K562 (cell line): ENCODE results near the gene SIPA1L2. TPM values are rescaled to one million over a fixed set of nuclear protein-coding genes. Genes with fewer than 3 reads are reported as not detected.
A peak's percentile ranks its signal among the peaks of the same experiment; 100 is the strongest.

Experiments
- ATAC-seq: fragments of 200-7000 bp; cut with Tn5 transposase; 3 replicates; pipeline ENCODE4 v1.9.1; 2020; ENCODE audit warnings: moderate library complexity
- BruUV-seq: library from RNA; stranded (reverse); fragments of 400-500 nt; replicated peaks from 2 replicates; lab custom pipeline; 2021; lab: Mats Ljungman, UMichigan
- CTCF ChIA-PET: fragments of 300-600 bp; formaldehyde crosslinking; extraction: SDS; loops from one replicate; lab custom pipeline; 2021; ENCODE audit warnings: low intra/inter-chr PET ratio; lab: Yijun Ruan, JAX
- POLR2A ChIA-PET: fragments of 300-600, 350-650 bp; sonication (Branson Sonifier 250); formaldehyde crosslinking; extraction: SDS; loops from one replicate; lab custom pipeline; 2021; ENCODE audit warnings: antibody characterized with exemption, inconsistent platforms; lab: Yijun Ruan, JAX
- DNase-seq, 4 experiments: peaks; one replicate each; pipeline versions ENCODE4 v3.0.0 to v3.0.0-alpha.2; 2011 to 2018; ENCODE audit warnings: low spot score in 3 of 4, mixed read lengths in 3 of 4; ENCODE audit errors: extremely low read depth in 1 of 4
- FAIRE-seq: peaks from 2 replicates; lab custom pipeline; 2011; peaks lifted over from hg19 to GRCh38; lab: Jason Lieb, UNC
- H2AFZ ChIP-seq: 2 replicates; pipeline ENCODE4 v1.6.0; 2011; ENCODE audit warnings: low read depth, low read length, control low read depth, inconsistent platforms
- H3K27ac ChIP-seq: fragments of 200-600 bp; 3 replicates; pipeline ENCODE4 v1.8.0; 2011; ENCODE audit warnings: low read depth, mild to moderate bottlenecking, control low read depth, inconsistent platforms, low read length, moderate library complexity, mixed read lengths; ENCODE audit errors: extremely low read depth
- H3K27me3 ChIP-seq, 2 experiments: fragments of 300-600 bp in 1 of 2; 2 replicates in 1 of 2; 3 replicates in 1 of 2; pipeline versions ENCODE4 v1.6.0 to v1.8.0; 2011; ENCODE audit warnings: inconsistent platforms in 2 of 2, low read length in 2 of 2, mild to moderate bottlenecking in 1 of 2, mixed read lengths in 1 of 2, moderate library complexity in 1 of 2; ENCODE audit not compliant: control insufficient read depth in 2 of 2, insufficient read depth in 2 of 2
- H3K36me3 ChIP-seq: fragments of 300-600 bp; 3 replicates; pipeline ENCODE4 v1.8.0; 2011; ENCODE audit warnings: mild to moderate bottlenecking, low read length, inconsistent platforms; ENCODE audit not compliant: control insufficient read depth, insufficient read depth
- H3K4me1 ChIP-seq, 2 experiments: fragments of 200-600 bp in 1 of 2; replicated peaks in 1 of 2; 2 replicates in 1 of 2; 3 replicates in 1 of 2; pipeline versions ENCODE4 v1.5.1 to v1.8.0; 2011; ENCODE audit warnings: inconsistent platforms in 2 of 2, low read length in 2 of 2, mild to moderate bottlenecking in 1 of 2, mixed read lengths in 1 of 2, moderate library complexity in 1 of 2; ENCODE audit not compliant: control insufficient read depth in 2 of 2, insufficient read depth in 2 of 2
- H3K4me2 ChIP-seq: 2 replicates; pipeline ENCODE4 v1.6.1; 2011; ENCODE audit warnings: low read length, control low read depth, inconsistent platforms, mixed read lengths; ENCODE audit not compliant: insufficient read depth
- H3K4me3 ChIP-seq: fragments of 200-600 bp; sonication (generic), shearing (Covaris generic); 2 replicates; pipeline ENCODE4 v1.5.1; 2016; ENCODE audit warnings: control low read depth, inconsistent platforms
- H3K79me2 ChIP-seq: fragments of 200-600 bp; 3 replicates; pipeline ENCODE4 v1.8.0; 2011; ENCODE audit warnings: low read length, inconsistent platforms; ENCODE audit not compliant: control insufficient read depth, insufficient read depth
- H3K9ac ChIP-seq, 2 experiments: 2 replicates each; pipeline versions ENCODE4 v1.6.0 to v1.6.1; 2011; ENCODE audit warnings: low read depth in 2 of 2, low read length in 2 of 2, control low read depth in 1 of 2, inconsistent platforms in 1 of 2, mild to moderate bottlenecking in 1 of 2, mixed read lengths in 1 of 2; ENCODE audit not compliant: insufficient read depth in 1 of 2
- H3K9me1 ChIP-seq: one replicate; pipeline ENCODE4 v1.6.0; 2011; ENCODE audit warnings: inconsistent platforms, mild to moderate bottlenecking, low read length, moderate library complexity; ENCODE audit not compliant: control insufficient read depth, insufficient read depth
- H3K9me3 ChIP-seq: replicated peaks from 2 replicates; pipeline ENCODE4 v1.5.1; 2011; ENCODE audit warnings: low read depth, low read length, inconsistent platforms; ENCODE audit not compliant: control insufficient read depth, insufficient read depth
- H4K20me1 ChIP-seq: replicated peaks from 2 replicates; pipeline ENCODE4 v1.6.1; 2011; ENCODE audit warnings: low read length, inconsistent platforms, mixed read lengths; ENCODE audit not compliant: control insufficient read depth, insufficient read depth
- ARHGAP35 ChIP-seq: fragments of 450-650 bp; IDR thresholded peaks from 2 replicates; pipeline ENCODE4 v1.6.1; 2018; ENCODE audit not compliant: partially characterized antibody
- ATF1 ChIP-seq, 2 experiments: fragments of 450-650 bp in 1 of 2; IDR thresholded peaks; 2 replicates each; pipeline ENCODE4 v1.6.1; 2016; ENCODE audit warnings: missing compliant biosample characterization in 1 of 2, missing genetic modification characterization in 1 of 2
- CBFA2T3 ChIP-seq: fragments of 450-650 bp; IDR thresholded peaks from 2 replicates; pipeline ENCODE4 v1.6.1; 2017
- HLTF ChIP-seq: fragments of 450-650 bp; IDR thresholded peaks from 2 replicates; pipeline ENCODE4 v1.6.1; 2016
- MITF ChIP-seq: IDR thresholded peaks from 2 replicates; pipeline ENCODE4 v1.6.1; 2014; ENCODE audit warnings: antibody characterized with exemption
- PCBP1 ChIP-seq: fragments of 200-400 bp; formaldehyde crosslinking; IDR thresholded peaks from 2 replicates; pipeline ENCODE4 v1.6.1; 2018; ENCODE audit warnings: mild to moderate bottlenecking, low read depth, low read length; ENCODE audit not compliant: poor library complexity, severe bottlenecking
- SNIP1 ChIP-seq: fragments of 450-650 bp; IDR thresholded peaks from 2 replicates; pipeline ENCODE4 v1.7.1; 2017; ENCODE audit warnings: low read depth, mild to moderate bottlenecking
- SRSF3 ChIP-seq: fragments of 200-400 bp; formaldehyde crosslinking; IDR thresholded peaks from 2 replicates; pipeline ENCODE4 v1.6.1; 2016; ENCODE audit warnings: mild to moderate bottlenecking, low read length, moderate library complexity; ENCODE audit not compliant: insufficient read depth
- U2AF1 ChIP-seq: fragments of 200-400 bp; formaldehyde crosslinking; optimal IDR thresholded peaks from 2 replicates; pipeline ENCODE3; 2017; ENCODE audit warnings: mild to moderate bottlenecking, low read depth, low read length, moderate library complexity
- ZFP30 ChIP-seq: fragments of 250-450 bp; sonication (Bioruptor Pico); IDR thresholded peaks from 2 replicates; pipeline ENCODE4 v1.8.0; 2022; ENCODE audit warnings: moderate library complexity, mild to moderate bottlenecking, inconsistent platforms, borderline replicate concordance
- ZNF263 ChIP-seq: sonication (generic); formaldehyde crosslinking; IDR thresholded peaks from 2 replicates; pipeline ENCODE4 v1.8.0; 2022; ENCODE audit warnings: mild to moderate bottlenecking, missing genetic modification reagents, borderline replicate concordance
- ZNF431 ChIP-seq: sonication (generic); formaldehyde crosslinking; IDR thresholded peaks from 2 replicates; pipeline ENCODE4 v1.8.0; 2022; ENCODE audit warnings: mild to moderate bottlenecking, missing genetic modification reagents
- ZNF75A ChIP-seq: fragments of 450-650 bp; formaldehyde crosslinking; IDR thresholded peaks from 2 replicates; pipeline ENCODE4 v1.4.0; 2020; ENCODE audit warnings: mild to moderate bottlenecking
- ZNF780A ChIP-seq: fragments of 250-450 bp; sonication (Bioruptor Pico); IDR thresholded peaks from 2 replicates; pipeline ENCODE4 v1.5.0; 2021; ENCODE audit warnings: mild to moderate bottlenecking
- ZZZ3 ChIP-seq: fragments of 450-650 bp; IDR thresholded peaks from 2 replicates; pipeline ENCODE4 v1.6.1; 2016; ENCODE audit warnings: antibody characterized with exemption, mild to moderate bottlenecking, moderate library complexity
- WGBS: fragments of 100-300 bp; shearing (Covaris generic); methylation state at CpG from one replicate; pipeline ENCODE4 v1.1.6; 2016; ENCODE audit warnings: low coverage, mixed read lengths; ENCODE audit not compliant: insufficient coverage; ENCODE audit errors: missing lambda C conversion rate; 5-methylcytosine and 5-hydroxymethylcytosine counted together
- in situ Hi-C: fragments of 300-500 bp; cut with MboI; formaldehyde crosslinking; loops from 4 replicates; pipeline ENCODE4 v1.15.0; 2018; ENCODE audit warnings: inconsistent platforms, mixed read lengths
- intact Hi-C: fragments of 100-400 bp; cut with micrococcal nuclease; formaldehyde crosslinking; loops from 2 replicates; pipeline ENCODE4 v1.14.2; 2022
- polyA plus RNA-seq, 8 experiments: library from polyadenylated mRNA; depleted of rRNA in 4 of 8; stranded (reverse) in 5 of 8; unstranded in 3 of 8; fragments of >200 nt; fragmentation: Nextera tagmentation in 2 of 8; fragmentation: Illumina TruSeq in 1 of 8; extraction: Ambion mirVana in 2 of 8; extraction: Trizol in 1 of 8; gene quantifications; 2 replicates each; pipeline versions ENCODE4 v1.2.1 to v1.2.3, GENCODE V29; 2011 to 2014; ENCODE audit warnings: inconsistent platforms in 1 of 8, missing spikeins in 1 of 8
- total RNA-seq, 7 experiments: library from RNA; depleted of rRNA in 6 of 7; stranded (reverse); fragments of >200 nt in 6 of 7; fragmentation: Illumina TruSeq in 2 of 7; extraction: Trizol in 2 of 7; gene quantifications; 2 replicates each; pipeline versions ENCODE4 v1.2.1 to v1.2.3, GENCODE V29; 2011 to 2021; ENCODE audit warnings: low replicate concordance in 1 of 7
- TF ChIP-seq, protein P1 (sequence below), 2 experiments: fragments of 450-650 bp; conservative IDR thresholded peaks; 2 replicates each; pipeline ENCODE4 v1.6.1; 2017; ENCODE audit warnings: mild to moderate bottlenecking in 2 of 2, moderate library complexity in 2 of 2

The SIPA1L2 gene
- total and polyA plus RNA-seq, 9 of the 15 experiments (the other 6 are each of a cell fraction or from before 2014, with no cell fraction given) = 0.04 to 0.22 (median 0.06) TPM; not detected in 5

DNA sequence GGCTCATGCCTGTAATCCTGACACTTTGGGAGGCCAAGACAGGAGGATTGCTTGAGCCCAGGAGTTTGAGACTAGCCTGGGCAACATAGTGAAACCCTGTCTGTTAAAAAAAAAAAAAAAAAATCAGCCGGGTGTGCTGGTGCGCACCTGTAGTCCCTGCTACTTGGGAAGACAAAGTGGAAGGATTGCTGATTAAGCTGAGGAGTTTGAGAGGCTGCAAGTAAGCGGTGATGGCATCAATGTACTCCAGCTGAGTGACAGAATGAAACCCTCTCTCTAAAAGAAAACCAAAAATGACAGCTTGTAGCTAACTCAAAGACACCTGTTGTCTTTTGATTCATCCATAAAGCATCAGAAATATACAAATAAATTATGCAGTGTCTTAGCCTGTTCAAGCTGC, 31.8 kb downstream of the SIPA1L2 start (continued):
- TF ChIP-seq, protein P1, sequence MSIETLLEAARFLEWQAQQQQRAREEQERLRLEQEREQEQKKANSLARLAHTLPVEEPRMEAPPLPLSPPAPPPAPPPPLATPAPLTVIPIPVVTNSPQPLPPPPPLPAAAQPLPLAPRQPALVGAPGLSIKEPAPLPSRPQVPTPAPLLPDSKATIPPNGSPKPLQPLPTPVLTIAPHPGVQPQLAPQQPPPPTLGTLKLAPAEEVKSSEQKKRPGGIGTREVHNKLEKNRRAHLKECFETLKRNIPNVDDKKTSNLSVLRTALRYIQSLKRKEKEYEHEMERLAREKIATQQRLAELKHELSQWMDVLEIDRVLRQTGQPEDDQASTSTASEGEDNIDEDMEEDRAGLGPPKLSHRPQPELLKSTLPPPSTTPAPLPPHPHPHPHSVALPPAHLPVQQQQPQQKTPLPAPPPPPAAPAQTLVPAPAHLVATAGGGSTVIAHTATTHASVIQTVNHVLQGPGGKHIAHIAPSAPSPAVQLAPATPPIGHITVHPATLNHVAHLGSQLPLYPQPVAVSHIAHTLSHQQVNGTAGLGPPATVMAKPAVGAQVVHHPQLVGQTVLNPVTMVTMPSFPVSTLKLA (conservative IDR thresholded peaks at IDR 0.05) = no peak
- no peak for TF ChIP-seq SRSF3
- TF ChIP-seq ARHGAP35 = no peak
- TF ChIP-seq ZNF263 (CRISPR knock-in tag) = no peak
- no peak for TF ChIP-seq ATF1 (CRISPR knock-in tag; IDR thresholded peaks at IDR 0.05)
- no peak for TF ChIP-seq ATF1 (tag; IDR thresholded peaks at IDR 0.05)
- TF ChIP-seq ZFP30 (CRISPR knock-in tag) = no peak
- TF ChIP-seq U2AF1 = no peak

DNA sequence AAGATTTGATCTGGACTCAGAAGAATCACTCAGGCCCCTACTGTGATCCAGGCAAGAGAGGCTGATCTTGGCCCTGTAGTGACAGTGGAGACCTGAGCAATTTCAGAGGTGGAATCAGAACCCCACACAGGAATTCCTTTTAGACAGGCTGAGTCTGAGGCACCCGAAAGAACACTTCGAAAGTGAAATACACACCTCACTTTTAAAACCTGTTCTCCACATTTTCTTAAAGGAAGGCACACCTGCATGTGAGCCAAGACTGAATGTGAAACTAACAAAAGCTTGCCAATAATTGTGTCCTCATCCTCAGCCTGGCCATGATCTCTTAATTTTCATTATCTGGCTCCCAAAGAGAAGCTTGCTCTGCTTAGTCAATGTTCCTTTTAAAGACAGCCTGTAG, 32.2 kb downstream of the SIPA1L2 start:
- ATAC-seq (no peak), DNase-seq (no peak), FAIRE-seq (peak; percentile 26)
- Histone ChIP-seq H3K4me1 (no peaks in the 10 kb centered on the region; a peak in 1 of 5 replicates), H3K79me2 (no peaks in the 10 kb centered on the region), H3K27ac (no peak overlapping the region), H3K36me3 (no peaks in the 10 kb centered on the region), H3K9ac (no peak overlapping the region), H3K27me3 (no peaks in the 10 kb centered on the region; a peak in 1 of 5 replicates), H3K4me3 (no peak overlapping the region), H4K20me1 (no peaks in the 10 kb centered on the region), H2AFZ (no peak overlapping the region), H3K4me2 (no peak overlapping the region), H3K9me3 (no peaks in the 10 kb centered on the region), H3K9me1 (no peaks in the 10 kb centered on the region)
- POLR2A ChIA-PET = no interaction called here
- intact Hi-C loops = no loop called here
- TF ChIP-seq ZZZ3 = no peak
- TF ChIP-seq SNIP1 = no peak
- no peak for TF ChIP-seq ZNF431 (CRISPR knock-in tag)
- no peak for TF ChIP-seq MITF
- no peak for TF ChIP-seq ZNF780A (CRISPR knock-in tag)
- no peak for TF ChIP-seq CBFA2T3
- TF ChIP-seq PCBP1 = no peak
- no peak for TF ChIP-seq ZNF75A (CRISPR knock-in tag)
- TF ChIP-seq HLTF = no peak
- in situ Hi-C loops = no loop called here
- WGBS = 6% methylated on average over 2 of the region's 2 CpGs
- BruUV-seq = no TSS peak
- CTCF ChIA-PET = no interaction called here
